PC-3 (cell line): ENCODE results near the gene RBM26. TPM values are rescaled to one million over a fixed set of nuclear protein-coding genes. Genes with fewer than 3 reads are reported as not detected.

Experiments
- ATAC-seq: fragments of 200-7000 bp; cut with Tn5 transposase; 2 replicates; pipeline ENCODE4 v1.9.1; 2020; ENCODE audit warnings: mild to moderate bottlenecking, moderate library complexity
- BruUV-seq: library from RNA; stranded (reverse); fragments of 400-500 nt; replicated peaks from 2 replicates; lab custom pipeline; 2021; lab: Mats Ljungman, UMichigan
- CTCF ChIA-PET: fragments of 300-600 bp; sonication (Branson Sonifier 250); formaldehyde crosslinking; loops from one replicate; lab custom pipeline; 2022; ENCODE audit warnings: antibody characterized with exemption; lab: Charles Lee
- POLR2A ChIA-PET: fragments of 300-600 bp; sonication (Branson Sonifier 250); formaldehyde crosslinking; loops from one replicate; lab custom pipeline; 2022; ENCODE audit warnings: antibody characterized with exemption; ENCODE audit not compliant: unreplicated experiment; lab: Charles Lee
- DNase-seq: peaks from one replicate; pipeline ENCODE4 v3.0.0-alpha.2; 2015
- H2AFZ ChIP-seq: fragments of 300-600 bp; sonication (generic); 2 replicates; pipeline ENCODE4 v1.6.0; 2016; ENCODE audit warnings: antibody characterized with exemption, low read length
- H3F3A ChIP-seq: fragments of 300-600 bp; sonication (generic); one replicate; pipeline ENCODE4 v1.6.0; 2017; ENCODE audit warnings: antibody characterized with exemption, low read length, control low read depth, mild to moderate bottlenecking; ENCODE audit not compliant: unreplicated experiment
- H3K27ac ChIP-seq: fragments of 300-600 bp; sonication (generic); 2 replicates; pipeline ENCODE4 v1.5.1; 2016; ENCODE audit warnings: mild to moderate bottlenecking, low read length
- H3K27me3 ChIP-seq: fragments of 300-600 bp; sonication (generic); 2 replicates; pipeline ENCODE4 v1.6.1; 2016; ENCODE audit warnings: low read length, mixed read lengths
- H3K36me3 ChIP-seq: fragments of 300-600 bp; sonication (generic); 2 replicates; pipeline ENCODE4 v1.6.1; 2016; ENCODE audit warnings: low read depth, mixed run types, low read length, mixed read lengths
- H3K4me1 ChIP-seq: fragments of 300-600 bp; sonication (generic); 2 replicates; pipeline ENCODE4 v1.5.1; 2016; ENCODE audit warnings: low read length; ENCODE audit not compliant: insufficient read depth
- H3K4me2 ChIP-seq: fragments of 300-600 bp; sonication (generic); 2 replicates; pipeline ENCODE4 v1.6.0; 2016; ENCODE audit warnings: low read length
- H3K4me3 ChIP-seq: fragments of 300-600 bp; sonication (generic); 2 replicates; pipeline ENCODE4 v1.5.1; 2016; ENCODE audit warnings: mild to moderate bottlenecking, low read length, mixed read lengths
- H3K79me2 ChIP-seq: fragments of 300-600 bp; sonication (generic); 2 replicates; pipeline ENCODE4 v1.6.1; 2017; ENCODE audit warnings: low read length, mixed read lengths
- H3K9ac ChIP-seq: fragments of 300-600 bp; sonication (generic); 2 replicates; pipeline ENCODE4 v1.6.0; 2016; ENCODE audit warnings: mild to moderate bottlenecking, low read length
- H3K9me2 ChIP-seq: fragments of 300-600 bp; sonication (generic); replicated peaks from 2 replicates; pipeline ENCODE4 v1.6.1; 2016; ENCODE audit warnings: mixed run types, low read length, mixed read lengths
- H3K9me3 ChIP-seq: fragments of 300-600 bp; sonication (generic); 2 replicates; pipeline ENCODE4 v1.6.1; 2016; ENCODE audit warnings: low read length, mixed read lengths
- H4K20me1 ChIP-seq: fragments of 300-600 bp; sonication (generic); 2 replicates; pipeline ENCODE4 v1.6.1; 2016; ENCODE audit warnings: low read length, mixed read lengths
- CTCF ChIP-seq: fragments of 300-600 bp; sonication (generic); conservative IDR thresholded peaks from 2 replicates; pipeline ENCODE4 v1.5.1; 2017; ENCODE audit warnings: antibody characterized with exemption, low read depth, mild to moderate bottlenecking, low read length
- EZH2 ChIP-seq: fragments of 300-600 bp; sonication (generic); IDR thresholded peaks from one replicate; pipeline ENCODE4 v1.6.1; 2017; ENCODE audit warnings: antibody characterized with exemption, mild to moderate bottlenecking, low read length; ENCODE audit not compliant: unreplicated experiment
- EZH2phosphoT487 ChIP-seq: fragments of 300-600 bp; sonication (generic); IDR thresholded peaks from 2 replicates; pipeline ENCODE4 v1.6.1; 2018; ENCODE audit warnings: mild to moderate bottlenecking, antibody characterized with exemption, low read length, borderline replicate concordance
- intact Hi-C: fragments of 100-400 bp; cut with micrococcal nuclease; formaldehyde crosslinking; loops from 2 replicates; pipeline ENCODE4 v1.9.0; 2023
- total RNA-seq: library from RNA; depleted of rRNA; stranded (reverse); fragments of >200 nt; gene quantifications from 2 replicates; pipeline ENCODE4 v1.2.3, GENCODE V29; 2014

RBM26 gene
- total RNA-seq, 1 experiment from 2014 or later: 16.1 TPM

GRCh38 chr13:79349011-79349410, 57.0 kb downstream of the RBM26 start:
- Histone ChIP-seq H3K27ac (no peak overlapping the region), H3K4me1 (no peaks in the 10 kb centered on the region), H3K4me2 (no peak overlapping the region), H3K9ac (no peak overlapping the region), H3K36me3 (peaks cover 22% of the 10 kb centered on the region; the same call in 1 of the 2 replicates), H4K20me1 (no peaks in the 10 kb centered on the region), H3K9me2 (no peaks in the 10 kb centered on the region), H3K79me2 (no peaks in the 10 kb centered on the region), H3K9me3 (no peaks in the 10 kb centered on the region), H3K4me3 (no peak overlapping the region), H2AFZ (no peak overlapping the region), H3F3A (no peaks in the 10 kb centered on the region), H3K27me3 (no peaks in the 10 kb centered on the region)
- DNase-seq (no peak), ATAC-seq (no peak)
- intact Hi-C loops: no loop called here
- BruUV-seq: no TSS peak
- no peak for TF ChIP-seq EZH2
- no peak for TF ChIP-seq CTCF
- no peak for TF ChIP-seq EZH2phosphoT487
- ChIA-PET POLR2A (no interaction called here), CTCF (no interaction called here)

- POLR2A ChIA-PET: no interaction called here
- H3K4me1 ChIP-seq: no peaks in the 10 kb centered on the region
- intact Hi-C loops: no loop called here
- no peaks in the 10 kb centered on the region for H3K9me2 ChIP-seq
- CTCF ChIA-PET: no interaction called here
- H3K4me2 ChIP-seq: no peak overlapping the region
- peaks cover 22% of the 10 kb centered on the region; the same call in 1 of the 2 replicates for H3K36me3 ChIP-seq
- no peak overlapping the region for H2AFZ ChIP-seq
- ATAC-seq (no peak), DNase-seq (no peak)
- no peaks in the 10 kb centered on the region for H3K9me3 ChIP-seq
- H3K4me3 ChIP-seq: no peak overlapping the region
- TF ChIP-seq EZH2phosphoT487: no peak
- TF ChIP-seq CTCF: no peak
- TF ChIP-seq EZH2: no peak
- H4K20me1 ChIP-seq: no peaks in the 10 kb centered on the region
- no TSS peak for BruUV-seq
- no peaks in the 10 kb centered on the region for H3F3A ChIP-seq
- H3K27me3 ChIP-seq: no peaks in the 10 kb centered on the region
- H3K27ac ChIP-seq: no peak overlapping the region
- no peak overlapping the region for H3K9ac ChIP-seq
- no peaks in the 10 kb centered on the region for H3K79me2 ChIP-seq
Measured at GRCh38 chr13:79346300-79346914, 59.6 kb downstream of the RBM26 start.

DNA sequence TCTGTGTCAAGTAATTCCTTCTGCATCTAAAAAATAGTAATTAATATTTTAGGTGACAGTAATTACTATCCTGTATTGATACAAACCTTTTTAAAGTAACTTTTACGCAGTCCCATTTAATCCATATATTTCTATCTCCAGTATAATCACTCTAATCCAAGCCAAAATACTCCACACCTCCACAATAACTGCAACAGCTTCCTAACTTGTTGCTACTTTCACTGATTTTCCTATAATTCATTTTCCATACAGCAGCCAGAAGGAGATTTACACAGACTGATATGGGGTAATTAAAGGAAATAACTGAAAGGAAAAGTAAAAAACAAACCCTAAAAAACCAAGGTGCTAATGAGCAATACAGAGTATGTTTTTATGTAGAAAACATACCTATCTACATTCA, 64.9 kb downstream of the RBM26 start:
- no peaks in the 10 kb centered on the region for H3K79me2 ChIP-seq
- ChIA-PET CTCF (no interaction called here), POLR2A (no interaction called here)
- H3K4me1 ChIP-seq: no peaks in the 10 kb centered on the region
- ATAC-seq: no peak
- no peaks in the 10 kb centered on the region for H4K20me1 ChIP-seq
- no peaks in the 10 kb centered on the region for H3K27me3 ChIP-seq
- TF ChIP-seq EZH2: no peak
- TF ChIP-seq EZH2phosphoT487: no peak
- no peak for TF ChIP-seq CTCF
- H3K36me3 ChIP-seq: peaks cover 44% of the 10 kb centered on the region; the same call in 1 of the 2 replicates
- no peak overlapping the region for H3K27ac ChIP-seq
- H3K9me3 ChIP-seq: no peaks in the 10 kb centered on the region
- no peak overlapping the region for H2AFZ ChIP-seq
- no peak overlapping the region for H3K9ac ChIP-seq
- no peak overlapping the region for H3K4me2 ChIP-seq
- intact Hi-C loops: no loop called here
- H3K4me3 ChIP-seq: no peak overlapping the region
- no TSS peak for BruUV-seq
- DNase-seq: no peak
- no peaks in the 10 kb centered on the region for H3F3A ChIP-seq
- H3K9me2 ChIP-seq: no peaks in the 10 kb centered on the region
